HG03571 (cell line): ENCODE measurements around the gene CEACAM18.

ENCODE experiments used
- ATAC-seq: cut with Tn5 transposase; IDR thresholded peaks from one replicate; pipeline ENCODE4 v1.9.1; 2021; ENCODE audit not compliant: unreplicated experiment

CEACAM18 gene

GRCh38 chr19:51525651-51526050 is 47.3 kb downstream of the CEACAM18 start:
- no peak for ATAC-seq

GRCh38 chr19:51529301-51529700 is 51.0 kb downstream of the CEACAM18 start:
- no peak for ATAC-seq

GRCh38 chr19:51530616-51531015 is 52.3 kb downstream of the CEACAM18 start:
- ATAC-seq = no peak

- ATAC-seq = no peak
These were observed 53.3 kb downstream of the CEACAM18 start, which contains the start of gene SIGLEC6 for GRCh38 chr19:51531349-51532315. Gene SIGLEC6, minus strand, starts transcription at chr19:51531670. Its CDS starts 22 bp downstream, at chr19:51531648.

GRCh38 chr19:51535535-51535934 is 57.2 kb downstream of the CEACAM18 start:
- ATAC-seq = no peak

- no peak for ATAC-seq
These were observed 61.6 kb downstream of the CEACAM18 start for GRCh38 chr19:51539821-51540366.
